Retinal pigment epithelial cell (primary cell): Measurements from ENCODE around the gene CDK2AP2.

Experiments
- DNase-seq: peaks from one replicate; pipeline ENCODE4 v3.0.0-alpha.2; 2010; ENCODE audit warnings: low read depth
- H3K4me3 ChIP-seq: 2 replicates; pipeline ENCODE4 v1.5.1; 2011; ENCODE audit warnings: mild to moderate bottlenecking, low read length, control low read depth, moderate library complexity
- TF ChIP-seq, protein P1 (sequence below): conservative IDR thresholded peaks from 2 replicates; pipeline ENCODE4 v1.5.1; 2011; ENCODE audit warnings: low read depth, low read length, control low read depth, inconsistent platforms

CDK2AP2 gene

DNA sequence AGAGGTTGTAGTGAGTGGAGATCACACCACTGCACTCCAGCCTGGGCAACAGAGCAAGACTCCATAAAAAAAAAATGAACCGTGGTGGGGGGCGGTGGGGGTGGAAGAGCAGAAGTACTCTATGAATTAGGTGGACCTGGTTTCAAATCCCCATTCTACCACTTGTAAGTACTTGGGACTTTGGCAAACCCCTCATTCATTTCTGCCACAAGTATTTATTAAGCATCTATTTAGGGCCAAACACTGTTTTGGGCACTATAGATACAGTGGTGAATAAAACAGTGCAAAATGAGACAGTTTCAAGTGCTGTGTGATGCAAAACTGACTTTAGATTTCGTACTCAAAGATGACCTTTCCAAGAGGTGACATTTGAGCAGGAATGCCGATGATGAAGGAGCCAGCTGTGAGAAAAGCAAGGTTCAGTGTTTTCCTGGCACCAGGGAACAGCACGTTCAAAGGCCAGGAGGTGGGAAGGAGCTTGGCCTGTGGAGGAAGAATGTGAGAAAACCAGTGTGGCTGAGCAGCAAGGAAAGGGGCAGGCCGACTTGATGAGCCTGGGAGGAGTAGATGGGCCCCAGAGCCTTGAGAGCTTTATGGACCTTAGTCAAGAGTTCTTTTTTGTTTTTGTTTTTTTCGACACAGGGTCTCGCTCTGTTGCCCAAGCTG lies 37.5 kb downstream of the CDK2AP2 start:
- TF ChIP-seq, protein P1, sequence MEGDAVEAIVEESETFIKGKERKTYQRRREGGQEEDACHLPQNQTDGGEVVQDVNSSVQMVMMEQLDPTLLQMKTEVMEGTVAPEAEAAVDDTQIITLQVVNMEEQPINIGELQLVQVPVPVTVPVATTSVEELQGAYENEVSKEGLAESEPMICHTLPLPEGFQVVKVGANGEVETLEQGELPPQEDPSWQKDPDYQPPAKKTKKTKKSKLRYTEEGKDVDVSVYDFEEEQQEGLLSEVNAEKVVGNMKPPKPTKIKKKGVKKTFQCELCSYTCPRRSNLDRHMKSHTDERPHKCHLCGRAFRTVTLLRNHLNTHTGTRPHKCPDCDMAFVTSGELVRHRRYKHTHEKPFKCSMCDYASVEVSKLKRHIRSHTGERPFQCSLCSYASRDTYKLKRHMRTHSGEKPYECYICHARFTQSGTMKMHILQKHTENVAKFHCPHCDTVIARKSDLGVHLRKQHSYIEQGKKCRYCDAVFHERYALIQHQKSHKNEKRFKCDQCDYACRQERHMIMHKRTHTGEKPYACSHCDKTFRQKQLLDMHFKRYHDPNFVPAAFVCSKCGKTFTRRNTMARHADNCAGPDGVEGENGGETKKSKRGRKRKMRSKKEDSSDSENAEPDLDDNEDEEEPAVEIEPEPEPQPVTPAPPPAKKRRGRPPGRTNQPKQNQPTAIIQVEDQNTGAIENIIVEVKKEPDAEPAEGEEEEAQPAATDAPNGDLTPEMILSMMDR: no peak
- no peak overlapping the region for H3K4me3 ChIP-seq
- no peak for DNase-seq

DNA sequence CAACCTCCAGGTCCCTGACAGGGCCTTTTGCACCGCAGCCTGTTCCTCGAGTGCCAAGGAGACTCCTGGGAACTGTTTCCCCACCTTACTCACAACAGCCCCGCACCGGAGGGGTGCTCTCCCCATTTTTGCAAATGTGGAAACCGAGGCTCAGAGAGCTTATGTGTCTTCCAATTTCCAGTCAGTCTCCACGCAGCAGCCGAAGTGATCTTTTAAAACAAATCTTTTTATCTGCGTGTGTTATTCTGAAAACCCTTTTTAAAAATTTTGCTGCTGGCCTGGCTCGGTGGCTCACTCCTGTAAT lies 38.5 kb downstream of the CDK2AP2 start:
- no peak for DNase-seq
- TF ChIP-seq, protein P1: no peak
- H3K4me3 ChIP-seq: peak overlapping the region; percentile 72

DNA sequence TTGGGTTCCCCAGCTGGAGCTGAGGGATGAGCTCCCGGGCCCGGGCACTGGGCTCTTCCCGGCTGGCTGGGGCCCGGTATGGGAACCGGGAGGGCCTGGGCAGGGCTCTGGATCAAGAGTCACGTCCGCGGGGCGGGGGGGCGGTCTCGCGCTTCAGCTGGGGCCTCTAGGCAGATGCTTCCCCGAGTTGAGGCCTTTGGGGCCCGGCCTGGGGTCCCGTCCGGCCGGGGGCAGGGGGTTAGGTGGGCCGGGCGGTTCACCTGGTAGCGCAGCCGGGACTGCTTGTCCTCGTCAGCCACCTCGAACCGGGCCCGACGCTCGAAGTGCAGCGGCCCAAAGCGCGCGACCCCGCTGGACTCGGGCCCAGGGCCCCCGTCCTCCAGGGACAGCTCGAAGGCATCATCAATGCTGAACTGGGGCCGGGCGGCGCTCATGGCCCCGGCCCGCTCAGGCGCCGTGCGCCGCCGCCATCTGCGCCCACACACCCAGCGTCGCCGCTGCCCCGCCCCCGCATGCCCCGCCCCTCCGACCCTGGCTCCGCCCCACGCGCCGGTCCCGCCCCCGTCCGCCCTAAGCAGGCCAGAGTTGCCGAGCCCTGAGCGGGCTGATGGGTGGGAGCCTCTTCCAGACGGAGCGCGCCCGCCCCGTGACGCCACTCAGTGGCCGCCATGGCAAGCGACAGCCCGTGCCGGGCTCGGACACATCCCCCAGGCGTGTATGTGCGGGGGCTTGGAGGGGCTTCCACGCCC lies 39.0 kb downstream of the CDK2AP2 start, which contains the start of gene TMEM134:
Gene TMEM134 (minus strand): TSS at position 493 of the 749 bp plus-strand sequence. CDS start 59 bp downstream, at position 434.
- H3K4me3 ChIP-seq: peak within 1 kb of the TSS; percentile 72
- peak; percentile 63 for DNase-seq
- TF ChIP-seq, protein P1: peak; percentile 18

DNA sequence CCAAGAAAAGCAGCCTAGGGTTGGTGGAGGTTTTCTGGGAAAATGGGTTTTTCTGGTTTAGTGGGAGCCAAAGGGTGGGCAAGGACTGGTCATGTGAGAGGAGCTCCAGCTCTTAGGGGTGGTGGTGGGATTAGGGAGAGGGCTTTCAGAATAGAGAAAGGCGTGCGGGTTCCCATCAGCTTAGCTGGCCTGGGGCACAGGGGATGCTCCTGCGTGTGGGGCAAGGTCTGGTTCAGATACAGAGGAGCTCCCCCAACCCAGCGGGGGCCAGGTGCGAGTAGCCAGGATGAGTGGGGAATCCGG lies 39.6 kb downstream of the CDK2AP2 start:
- TF ChIP-seq, protein P1: no peak
- no peak for DNase-seq

DNA sequence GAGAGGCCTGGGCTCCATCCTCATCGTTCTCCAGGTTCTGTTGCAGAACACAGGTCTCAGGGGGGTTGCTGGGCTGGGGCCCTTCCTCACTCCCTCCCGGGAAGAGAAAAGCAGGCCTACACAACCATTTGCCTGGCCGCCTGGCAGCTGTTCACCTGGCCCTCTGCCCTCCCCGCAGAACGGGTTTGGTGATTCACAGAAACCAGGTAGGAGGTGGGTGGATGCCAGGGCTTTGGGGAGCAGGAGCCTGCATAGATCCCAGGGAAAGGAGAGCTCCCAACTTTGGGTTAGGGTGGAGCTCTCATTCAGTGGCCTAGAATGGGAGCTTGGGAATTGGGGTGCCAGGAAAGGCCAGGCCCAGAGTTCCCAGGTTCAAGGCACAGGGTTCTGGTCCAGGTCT lies 39.9 kb downstream of the CDK2AP2 start:
- peak overlapping the region; percentile 70 for H3K4me3 ChIP-seq
- no peak for DNase-seq
- TF ChIP-seq, protein P1: no peak

More for the DNA sequence above, 39.6 kb downstream of the CDK2AP2 start:
- H3K4me3 ChIP-seq: peak overlapping the region; percentile 70

DNA sequence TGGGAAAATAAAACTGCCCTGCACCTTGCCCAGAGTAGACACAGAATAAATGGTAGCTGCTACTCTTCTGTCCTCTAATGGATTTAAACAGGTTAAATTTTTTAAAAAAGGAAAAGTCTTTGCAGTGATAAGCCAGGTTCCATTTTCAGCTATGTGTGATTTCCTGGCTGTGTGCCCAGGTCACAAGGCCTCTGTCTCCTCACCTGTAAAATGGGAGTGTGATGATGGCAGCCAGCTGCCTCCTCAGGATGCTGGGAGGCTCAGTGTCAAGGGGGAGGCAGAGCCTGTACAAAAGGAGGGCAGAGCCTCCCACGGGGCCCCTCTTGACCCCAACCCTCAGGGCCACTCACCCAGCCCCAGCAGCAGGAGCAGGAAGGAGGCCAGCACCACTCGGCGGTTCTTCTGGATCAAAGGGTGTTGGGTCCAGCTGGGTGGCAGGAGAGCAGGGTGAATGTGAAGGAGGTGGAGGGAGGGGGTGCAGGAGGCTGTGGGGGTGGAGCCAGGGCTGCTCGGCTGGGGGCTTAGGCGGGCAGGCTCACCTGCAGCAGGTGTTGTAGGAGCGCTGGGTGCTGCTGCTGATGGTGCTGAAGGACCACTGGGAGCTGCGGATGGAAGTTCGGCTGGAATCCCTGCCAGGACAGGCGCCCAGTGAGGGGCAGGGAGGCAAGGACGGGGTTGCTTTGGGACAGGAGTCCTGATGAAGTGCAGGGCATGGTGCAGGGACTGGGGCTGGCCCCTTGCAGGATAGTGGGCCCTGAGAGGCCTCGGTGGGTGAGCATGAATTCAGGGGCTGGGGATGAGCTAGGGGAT lies 40.8 kb downstream of the CDK2AP2 start:
- no peak overlapping the region for H3K4me3 ChIP-seq
- no peak for DNase-seq
- TF ChIP-seq, protein P1: no peak
